DMS53 treated with DMSO at 0.1 percent for 48 hours (cell line): ENCODE results near the gene RGS10.

Experiments used
- DNase-seq: peaks from one replicate; lab custom pipeline; 2025; ENCODE audit not compliant: unreplicated experiment; lab: John Stamatoyannopoulos, UW

Gene RGS10

DNA sequence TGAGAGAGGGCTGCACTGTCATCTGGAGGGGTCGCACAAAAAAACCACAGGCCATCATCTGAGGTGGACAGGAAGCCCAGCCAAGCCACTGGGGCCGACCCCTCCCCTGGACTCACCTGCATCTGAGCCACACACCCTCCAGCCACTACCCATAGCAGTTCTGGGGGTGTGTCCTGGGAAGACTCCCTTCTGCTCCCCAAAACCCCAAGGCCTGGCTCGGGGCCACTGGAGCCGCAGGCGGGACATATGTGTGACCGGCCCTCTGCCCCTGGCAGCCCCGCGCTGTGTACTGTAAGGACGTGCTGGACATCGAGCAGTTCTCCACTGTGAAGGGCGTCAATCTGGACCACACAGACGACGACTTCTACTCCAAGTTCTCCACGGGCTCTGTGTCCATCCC is 90.1 kb downstream of the RGS10 start:
- DNase-seq: no peak

DNA sequence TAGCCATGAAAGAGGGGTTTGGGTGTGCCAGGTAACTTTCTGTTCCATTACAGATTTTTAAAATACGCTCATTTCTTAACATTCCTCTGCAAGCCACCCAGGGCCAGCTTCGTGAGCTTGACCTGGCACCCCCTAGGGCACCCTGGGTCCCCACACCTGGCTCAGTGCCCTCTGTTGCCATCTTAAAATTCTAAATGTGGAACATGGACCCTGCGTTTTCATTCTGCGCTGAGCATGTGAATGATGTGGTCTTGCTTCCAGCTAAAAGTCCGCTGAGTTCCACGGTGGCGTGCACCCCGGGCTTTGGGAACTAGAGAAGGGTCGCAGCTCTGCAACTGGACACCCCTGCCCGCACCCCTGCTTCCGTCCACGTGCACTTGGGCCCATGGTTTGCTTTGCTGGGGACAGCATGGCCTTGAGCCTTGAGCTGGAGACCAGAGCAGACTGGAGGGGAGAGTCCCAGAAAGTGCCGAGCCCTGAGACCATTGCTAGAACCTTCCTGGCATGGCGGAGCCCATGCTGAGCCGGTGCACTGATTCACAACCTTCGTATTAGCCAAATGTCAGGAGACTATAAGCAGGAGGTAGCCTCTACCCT is 91.1 kb downstream of the RGS10 start:
- no peak for DNase-seq

DNA sequence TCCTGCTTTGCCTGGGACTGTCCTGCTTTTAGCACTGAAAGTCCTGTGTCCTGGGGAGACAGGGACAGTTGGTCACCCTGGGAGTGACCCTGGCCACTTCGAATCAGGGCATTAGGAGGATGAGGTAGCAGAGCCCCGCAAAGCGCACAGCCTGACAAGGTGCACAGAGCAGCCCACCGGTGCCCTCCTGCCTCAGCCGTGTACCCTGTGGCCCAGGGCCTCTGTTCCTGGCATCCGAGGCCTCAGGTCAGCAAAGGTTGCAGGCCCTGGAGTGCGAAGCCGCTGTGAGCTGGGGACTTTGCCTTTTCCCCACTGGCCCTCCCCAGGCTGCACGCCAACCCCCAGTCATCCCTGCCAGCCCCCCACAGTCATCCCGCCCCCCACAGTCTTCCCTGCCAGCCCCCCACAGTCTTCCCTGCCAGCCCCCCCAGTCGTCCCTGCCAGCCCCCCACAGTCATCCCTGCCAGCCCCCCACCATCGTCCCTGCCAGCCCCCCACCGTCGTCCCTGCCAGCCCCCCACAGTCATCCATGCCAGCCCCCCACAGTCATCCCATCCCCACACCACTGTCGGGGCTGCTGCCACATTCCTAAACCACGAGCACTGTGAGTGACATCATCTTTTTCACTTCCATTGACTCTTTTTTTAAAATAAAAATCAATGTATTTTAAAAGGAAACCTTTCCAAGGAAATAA is 91.8 kb downstream of the RGS10 start:
- DNase-seq: no peak
